ENCODE measurements around the gene ZNF575. TPM values are rescaled to one million over a fixed set of nuclear protein-coding genes. Genes with fewer than 3 reads are reported as not detected.

ZNF575 gene
- total and polyA plus RNA-seq, 2 donors (not counting 3 experiments of a cell fraction or from before 2014, with no cell fraction given), result 0.57 to 3.0 TPM

DNA sequence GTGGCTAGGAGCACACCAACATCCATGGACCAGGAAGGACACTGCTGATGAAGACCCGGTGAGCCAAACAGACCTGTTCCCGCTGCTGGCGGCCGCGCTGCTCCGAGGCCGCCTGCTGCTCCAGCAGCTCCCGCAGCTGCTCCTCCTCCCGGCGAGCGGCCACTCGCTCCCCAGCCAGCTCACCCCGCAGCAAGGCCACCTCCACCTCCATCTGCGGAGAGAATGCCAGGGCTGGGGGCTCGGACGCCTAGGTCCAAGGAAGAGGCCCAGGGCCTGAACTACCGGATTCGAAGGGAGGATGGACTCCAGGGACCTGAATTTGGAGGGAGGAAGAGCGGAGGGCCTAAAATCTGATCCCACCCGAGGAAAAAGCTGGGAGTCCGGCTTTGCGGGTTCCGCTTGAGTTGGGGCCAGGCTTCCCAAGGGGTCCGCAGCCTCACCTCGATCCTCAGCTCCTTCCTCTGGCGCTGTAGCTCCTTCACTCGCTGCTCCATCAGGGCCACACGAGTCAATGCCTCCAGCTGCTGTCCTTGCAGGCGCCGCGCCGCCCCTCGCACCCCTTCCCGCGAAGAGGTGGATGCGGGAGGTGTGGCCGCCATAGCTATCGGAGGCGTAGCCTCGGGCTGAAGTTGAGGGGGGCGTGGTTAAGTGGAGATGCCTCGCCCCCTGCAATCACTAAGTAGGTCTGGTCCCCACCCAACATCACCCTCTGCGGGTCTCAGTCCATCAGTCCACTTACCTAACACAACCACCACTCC, 31.1 kb upstream of the ZNF575 start:
- no peaks in the 10 kb centered on the region for H3K36me3 ChIP-seq (ENCODE audit: control insufficient read depth in 2 of 2, extremely low read depth in 1 of 2, insufficient read depth in 2 of 2, low read length in 2 of 2)
- H3K27ac ChIP-seq (ENCODE audit: insufficient read depth, low read depth, low read length), result no peak overlapping the region
- H3K9ac ChIP-seq (replicated peaks; ENCODE audit: extremely low read depth, insufficient read depth, low read length), result no peak overlapping the region
- FAIRE-seq (no peak), DNase-seq (ENCODE audit: low read depth, low spot score) (no peak)
- no peak overlapping the region for H2AFZ ChIP-seq (ENCODE audit: low read depth, low read length)
- no peak overlapping the region for H3K4me2 ChIP-seq (ENCODE audit: insufficient read depth, low read length)
- H3K27me3 ChIP-seq (ENCODE audit: control insufficient read depth in 2 of 2, insufficient read depth in 2 of 2, low read length in 2 of 2), result no peaks in the 10 kb centered on the region
- H3K79me2 ChIP-seq (ENCODE audit: control insufficient read depth, insufficient read depth, low read length), result no peaks in the 10 kb centered on the region
- TF ChIP-seq EZH2 (IDR thresholded peaks at IDR 0.05; ENCODE audit: borderline replicate concordance, low read depth, low read length, severe bottlenecking) (no peak), FOS (IDR thresholded peaks at IDR 0.05; ENCODE audit: borderline replicate concordance, insufficient read depth, low read length) (no peak), MYC (IDR thresholded peaks at IDR 0.05; ENCODE audit: low read depth, low read length) (no peak), POLR2A (IDR thresholded peaks at IDR 0.05; ENCODE audit: low read depth, low read length) (no peak), GATA2 (IDR thresholded peaks at IDR 0.05; ENCODE audit: insufficient read depth, insufficient read length, low read depth, low read length) (no peak), POLR2AphosphoS5 (IDR thresholded peaks at IDR 0.05; ENCODE audit: insufficient read depth, low read depth, low read length) (no peak), JUN (IDR thresholded peaks at IDR 0.05; ENCODE audit: borderline replicate concordance, insufficient read depth, insufficient read length, low read depth) (no peak), MAX (IDR thresholded peaks at IDR 0.05; ENCODE audit: insufficient read depth, insufficient read length) (no peak)
- TF ChIP-seq, protein P1, sequence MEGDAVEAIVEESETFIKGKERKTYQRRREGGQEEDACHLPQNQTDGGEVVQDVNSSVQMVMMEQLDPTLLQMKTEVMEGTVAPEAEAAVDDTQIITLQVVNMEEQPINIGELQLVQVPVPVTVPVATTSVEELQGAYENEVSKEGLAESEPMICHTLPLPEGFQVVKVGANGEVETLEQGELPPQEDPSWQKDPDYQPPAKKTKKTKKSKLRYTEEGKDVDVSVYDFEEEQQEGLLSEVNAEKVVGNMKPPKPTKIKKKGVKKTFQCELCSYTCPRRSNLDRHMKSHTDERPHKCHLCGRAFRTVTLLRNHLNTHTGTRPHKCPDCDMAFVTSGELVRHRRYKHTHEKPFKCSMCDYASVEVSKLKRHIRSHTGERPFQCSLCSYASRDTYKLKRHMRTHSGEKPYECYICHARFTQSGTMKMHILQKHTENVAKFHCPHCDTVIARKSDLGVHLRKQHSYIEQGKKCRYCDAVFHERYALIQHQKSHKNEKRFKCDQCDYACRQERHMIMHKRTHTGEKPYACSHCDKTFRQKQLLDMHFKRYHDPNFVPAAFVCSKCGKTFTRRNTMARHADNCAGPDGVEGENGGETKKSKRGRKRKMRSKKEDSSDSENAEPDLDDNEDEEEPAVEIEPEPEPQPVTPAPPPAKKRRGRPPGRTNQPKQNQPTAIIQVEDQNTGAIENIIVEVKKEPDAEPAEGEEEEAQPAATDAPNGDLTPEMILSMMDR (IDR thresholded peaks at IDR 0.05; ENCODE audit: extremely low read depth in 1 of 2, insufficient read depth in 1 of 2, low read depth in 1 of 2, low read length in 2 of 2), result no peak
- H4K20me1 ChIP-seq (replicated peaks; ENCODE audit: control insufficient read depth, extremely low read depth, insufficient read depth, low read length), result no peaks in the 10 kb centered on the region
- ChIA-PET POLR2A (no interaction called here), CTCF (interaction anchor here (0.8 to 1.5 kb wide), 3 partner anchors 17 to 55 kb away, joined by 3 to 10 read pairs (median 8); no protein-coding TSS in a partner anchor)
- no peaks in the 10 kb centered on the region for H3K9me3 ChIP-seq (replicated peaks; ENCODE audit: control insufficient read depth, insufficient read depth, low read length)
- H3K4me3 ChIP-seq (replicated peaks in 1 of 3; ENCODE audit: insufficient read depth in 1 of 3, low read depth in 1 of 3, low read length in 3 of 3), result no peak overlapping the region
- H3K4me1 ChIP-seq (ENCODE audit: control insufficient read depth, extremely low read depth, insufficient read depth, low read length), result peaks cover 11% of the 10 kb centered on the region
- no TSS peak for BruUV-seq (replicated peaks)
- intact Hi-C loops (cut with micrococcal nuclease), result no loop called here
- H3K9me1 ChIP-seq (replicated peaks; ENCODE audit: control insufficient read depth, extremely low read depth, insufficient read depth, low read length), result no peaks in the 10 kb centered on the region
- dilution Hi-C loops (cut with MboI; ENCODE audit: extremely low pct_ligation_motif_present, low sequenced_read_pairs), result no loop called here

Data from endothelial cell of umbilical vein (primary cell).